Tibial artery (tissue), 4 donors: ENCODE data around the gene RFX1.

Source experiments
- DNase-seq, 2 donors: peaks; one replicate each; pipeline ENCODE4 v3.0.0-alpha.2; 2019
- H3K27ac ChIP-seq, 2 donors: fragments of 200-600 bp; sonication (generic) in 1 of 2; 1 replicate in 1 of 2; 2 replicates in 1 of 2; pipeline ENCODE4 v1.5.1; 2018 to 2019; ENCODE audit warnings: mild to moderate bottlenecking in 1 of 2
- H3K27me3 ChIP-seq, 2 donors: fragments of 200-600 bp; sonication (generic) in 1 of 2; one replicate each; pipeline versions ENCODE4 v1.5.1 to v1.6.0; 2016 to 2019
- H3K36me3 ChIP-seq, 3 donors: fragments of 200-600 bp; sonication (generic) in 2 of 3; one replicate each; pipeline ENCODE4 v1.5.1; 2016 to 2019; ENCODE audit warnings: mild to moderate bottlenecking in 2 of 3
- H3K4me1 ChIP-seq, 4 donors: fragments of 200-600 bp; sonication (generic) in 2 of 4; 1 replicate in 3 of 4; 2 replicates in 1 of 4; pipeline ENCODE4 v1.5.1; 2016 to 2019
- H3K4me3 ChIP-seq, 2 donors: fragments of 200-600 bp; sonication (generic) in 1 of 2; 1 replicate in 1 of 2; 2 replicates in 1 of 2; pipeline ENCODE4 v1.5.1; 2018 to 2019; ENCODE audit warnings: mild to moderate bottlenecking in 2 of 2
- H3K9me3 ChIP-seq, 3 donors: fragments of 200-600 bp; sonication (generic) in 1 of 3; one replicate each; pipeline ENCODE4 v1.5.1; 2016 to 2019
- intact Hi-C: fragments of 100-400 bp; cut with DNase I; formaldehyde crosslinking; loops from one replicate; pipeline ENCODE4 v1.15.0; 2023; ENCODE audit warnings: low total_unique reads
- TF ChIP-seq, protein P1 (sequence below), 2 experiments: fragments of 200-600 bp in 1 of 2; fragments of 450-650 bp in 1 of 2; IDR thresholded peaks; one replicate each; pipeline ENCODE4 v1.5.1; 2017 to 2019; ENCODE audit warnings: antibody characterized with exemption in 2 of 2, mild to moderate bottlenecking in 1 of 2, moderate library complexity in 1 of 2

The RFX1 gene

DNA sequence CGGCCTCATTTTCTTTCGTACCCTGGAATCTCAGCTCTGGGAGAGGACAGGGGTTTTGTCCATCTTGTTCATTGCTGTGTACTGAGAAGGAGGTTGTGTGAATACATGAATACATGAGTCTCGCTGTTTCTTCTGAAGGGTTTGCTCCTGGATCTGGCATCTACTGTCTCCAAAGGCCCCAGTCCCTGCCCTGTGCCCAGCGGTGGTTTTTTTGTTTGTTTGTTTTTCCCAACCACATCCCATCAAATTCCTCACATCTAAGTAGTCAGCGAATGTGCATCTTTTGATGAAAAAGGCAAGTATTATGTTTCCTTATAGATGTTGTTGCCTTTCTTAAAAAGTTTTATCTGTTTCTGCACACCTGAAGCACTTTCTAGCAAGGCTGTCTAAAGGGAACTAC lies 41.3 kb downstream of the RFX1 start:
- Histone ChIP-seq H3K27ac (no peak overlapping the region), H3K36me3 (peaks cover 42 to 100% (median 75%) of the 10 kb centered on the region in 3 donors), H3K4me3 (no peak overlapping the region), H3K4me1 (no peaks in the 10 kb centered on the region), H3K27me3 (no peaks in the 10 kb centered on the region), H3K9me3 (no peaks in the 10 kb centered on the region)
- intact Hi-C loops: no loop called here
- TF ChIP-seq, protein P1, sequence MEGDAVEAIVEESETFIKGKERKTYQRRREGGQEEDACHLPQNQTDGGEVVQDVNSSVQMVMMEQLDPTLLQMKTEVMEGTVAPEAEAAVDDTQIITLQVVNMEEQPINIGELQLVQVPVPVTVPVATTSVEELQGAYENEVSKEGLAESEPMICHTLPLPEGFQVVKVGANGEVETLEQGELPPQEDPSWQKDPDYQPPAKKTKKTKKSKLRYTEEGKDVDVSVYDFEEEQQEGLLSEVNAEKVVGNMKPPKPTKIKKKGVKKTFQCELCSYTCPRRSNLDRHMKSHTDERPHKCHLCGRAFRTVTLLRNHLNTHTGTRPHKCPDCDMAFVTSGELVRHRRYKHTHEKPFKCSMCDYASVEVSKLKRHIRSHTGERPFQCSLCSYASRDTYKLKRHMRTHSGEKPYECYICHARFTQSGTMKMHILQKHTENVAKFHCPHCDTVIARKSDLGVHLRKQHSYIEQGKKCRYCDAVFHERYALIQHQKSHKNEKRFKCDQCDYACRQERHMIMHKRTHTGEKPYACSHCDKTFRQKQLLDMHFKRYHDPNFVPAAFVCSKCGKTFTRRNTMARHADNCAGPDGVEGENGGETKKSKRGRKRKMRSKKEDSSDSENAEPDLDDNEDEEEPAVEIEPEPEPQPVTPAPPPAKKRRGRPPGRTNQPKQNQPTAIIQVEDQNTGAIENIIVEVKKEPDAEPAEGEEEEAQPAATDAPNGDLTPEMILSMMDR (IDR thresholded peaks at IDR 0.05): no peak
- no peak for DNase-seq

DNA sequence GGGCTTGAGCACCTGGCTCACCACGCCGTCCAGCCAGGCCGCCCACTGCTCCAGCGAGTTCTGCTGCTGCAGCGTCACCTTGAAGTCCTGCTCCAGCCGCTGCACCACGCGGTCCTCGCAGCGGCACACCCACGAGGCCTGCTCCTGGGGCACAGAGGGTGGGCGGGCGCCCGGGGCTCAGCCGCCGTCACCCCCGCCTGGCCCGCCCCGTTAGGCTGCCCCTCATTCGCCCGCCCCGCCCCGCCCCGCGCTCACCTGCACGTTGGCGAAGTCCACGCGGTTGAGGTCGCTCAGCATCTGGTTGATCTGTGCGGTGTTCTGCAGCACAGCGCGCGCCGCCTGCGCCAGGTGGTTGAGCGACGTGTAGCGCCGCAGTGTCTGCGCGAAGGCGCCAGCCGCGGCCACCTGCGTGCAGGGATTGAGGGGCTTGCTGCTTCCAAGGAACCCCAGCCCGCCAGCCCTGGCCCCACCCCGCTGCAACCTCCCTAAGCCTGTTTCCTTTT lies 42.5 kb downstream of the RFX1 start:
- TF ChIP-seq, protein P1 (IDR thresholded peaks at IDR 0.05): no peak
- H3K27me3 ChIP-seq: no peaks in the 10 kb centered on the region
- H3K4me1 ChIP-seq: no peaks in the 10 kb centered on the region
- H3K36me3 ChIP-seq: peaks cover 37 to 100% (median 75%) of the 10 kb centered on the region in 3 donors
- no peak overlapping the region for H3K27ac ChIP-seq
- intact Hi-C loops: no loop called here
- DNase-seq: no peak
- no peak overlapping the region for H3K4me3 ChIP-seq
- H3K9me3 ChIP-seq: no peaks in the 10 kb centered on the region

DNA sequence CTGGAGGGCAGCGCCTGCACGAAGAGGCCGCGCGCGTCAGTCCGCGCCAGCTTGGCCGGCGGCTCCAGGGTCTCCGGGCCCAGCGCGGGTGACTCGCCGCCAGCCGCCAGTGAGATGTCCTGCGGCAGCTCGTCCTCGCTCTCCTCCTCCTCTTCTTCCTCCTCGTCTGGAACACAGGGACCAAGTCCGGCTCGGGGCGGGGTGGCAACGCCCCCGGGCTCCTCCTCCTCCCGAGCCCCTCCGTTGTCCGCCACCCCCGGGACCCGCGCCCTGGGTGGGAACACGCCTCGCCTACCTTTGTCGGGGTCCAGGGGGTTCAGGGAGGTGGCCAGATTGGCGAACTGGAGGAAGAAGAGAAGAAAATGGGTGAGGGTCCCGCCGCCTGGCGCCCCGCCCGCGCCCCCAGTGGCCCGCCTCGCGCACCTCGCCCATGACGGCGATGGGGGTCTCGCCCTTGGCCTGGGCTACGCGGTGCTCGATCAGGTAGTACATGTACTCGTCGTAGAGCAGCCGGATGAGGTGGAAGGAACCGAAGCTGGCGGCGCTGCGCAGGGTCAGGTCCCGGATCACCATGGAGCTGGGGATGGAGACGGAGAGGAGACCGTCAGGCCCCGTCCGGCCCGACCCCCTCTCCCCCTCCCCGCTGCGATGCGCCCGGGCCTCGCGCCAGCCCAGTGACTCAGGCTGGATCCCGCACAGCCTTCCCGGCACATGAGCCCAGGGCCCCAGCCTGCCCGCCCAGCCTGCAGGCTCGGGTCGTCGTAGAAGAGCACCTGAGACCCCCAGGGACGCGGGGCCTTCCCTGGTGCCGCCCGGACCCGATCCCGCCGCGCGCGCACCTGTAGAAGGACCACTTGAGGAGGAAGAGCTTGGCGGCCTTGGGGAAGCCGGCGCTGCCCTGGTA lies 43.2 kb downstream of the RFX1 start:
- no peaks in the 10 kb centered on the region for H3K27me3 ChIP-seq
- peaks cover 33 to 100% (median 75%) of the 10 kb centered on the region in 3 donors for H3K36me3 ChIP-seq
- TF ChIP-seq, protein P1 (IDR thresholded peaks at IDR 0.05): no peak
- no peaks in the 10 kb centered on the region for H3K9me3 ChIP-seq
- peak overlapping the region in 1 of 2 donors; percentile 8 for H3K27ac ChIP-seq
- peak overlapping the region; percentile 28 for H3K4me3 ChIP-seq
- DNase-seq: no peak
- intact Hi-C loops: no loop called here
- H3K4me1 ChIP-seq: no peaks in the 10 kb centered on the region

DNA sequence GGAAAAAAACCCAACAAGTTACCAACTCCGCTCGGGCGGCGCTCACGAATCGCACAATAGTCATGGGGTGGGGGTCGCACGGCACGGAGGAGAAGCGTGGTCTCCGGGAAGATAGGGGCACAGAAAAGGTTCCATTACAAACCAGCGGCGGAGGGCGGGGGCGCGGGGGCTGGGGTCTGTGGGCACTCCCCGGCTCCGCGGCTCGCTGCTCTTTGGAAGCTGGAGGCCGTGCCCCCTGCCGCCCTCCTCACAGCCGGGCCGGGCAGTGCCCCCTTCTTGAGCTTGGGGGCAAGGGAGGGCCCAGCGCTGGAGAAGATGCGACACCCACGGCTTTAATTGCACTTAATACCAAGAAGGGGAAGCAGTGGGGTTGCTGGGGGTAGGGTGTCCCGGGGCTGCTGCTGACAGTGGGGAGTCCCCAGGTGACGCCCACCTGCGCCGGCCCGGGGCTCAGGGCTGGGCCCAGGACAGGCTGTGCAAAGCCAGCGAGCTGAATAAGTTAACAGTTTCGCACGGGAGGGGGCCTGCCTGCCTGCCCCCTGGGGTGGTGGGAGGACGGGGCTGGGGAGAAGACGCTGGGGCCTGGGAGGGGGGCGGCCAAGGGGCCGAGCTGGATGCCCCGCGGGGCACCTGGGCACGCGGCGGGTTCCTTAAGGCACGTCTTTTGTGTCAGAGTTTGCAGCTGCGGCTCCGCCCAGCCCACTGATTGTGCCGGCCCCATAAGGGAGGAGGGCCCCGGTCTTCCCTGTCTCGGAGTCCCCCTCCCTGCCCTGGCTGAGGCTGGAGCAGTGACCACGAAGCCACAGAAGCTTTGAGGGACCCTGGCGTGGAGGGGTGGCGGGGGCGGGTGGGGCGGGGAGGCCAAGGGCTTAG lies 44.1 kb downstream of the RFX1 start:
- peak overlapping the region; percentile 28 for H3K4me3 ChIP-seq
- peaks cover 36 to 100% (median 69%) of the 10 kb centered on the region in 3 donors for H3K36me3 ChIP-seq
- TF ChIP-seq, protein P1 (IDR thresholded peaks at IDR 0.05): no peak
- H3K27ac ChIP-seq: peak overlapping the region in 1 of 2 donors; percentile 8
- no peaks in the 10 kb centered on the region for H3K9me3 ChIP-seq
- intact Hi-C loops: no loop called here
- H3K4me1 ChIP-seq: no peaks in the 10 kb centered on the region
- H3K27me3 ChIP-seq: no peaks in the 10 kb centered on the region
- no peak for DNase-seq

DNA sequence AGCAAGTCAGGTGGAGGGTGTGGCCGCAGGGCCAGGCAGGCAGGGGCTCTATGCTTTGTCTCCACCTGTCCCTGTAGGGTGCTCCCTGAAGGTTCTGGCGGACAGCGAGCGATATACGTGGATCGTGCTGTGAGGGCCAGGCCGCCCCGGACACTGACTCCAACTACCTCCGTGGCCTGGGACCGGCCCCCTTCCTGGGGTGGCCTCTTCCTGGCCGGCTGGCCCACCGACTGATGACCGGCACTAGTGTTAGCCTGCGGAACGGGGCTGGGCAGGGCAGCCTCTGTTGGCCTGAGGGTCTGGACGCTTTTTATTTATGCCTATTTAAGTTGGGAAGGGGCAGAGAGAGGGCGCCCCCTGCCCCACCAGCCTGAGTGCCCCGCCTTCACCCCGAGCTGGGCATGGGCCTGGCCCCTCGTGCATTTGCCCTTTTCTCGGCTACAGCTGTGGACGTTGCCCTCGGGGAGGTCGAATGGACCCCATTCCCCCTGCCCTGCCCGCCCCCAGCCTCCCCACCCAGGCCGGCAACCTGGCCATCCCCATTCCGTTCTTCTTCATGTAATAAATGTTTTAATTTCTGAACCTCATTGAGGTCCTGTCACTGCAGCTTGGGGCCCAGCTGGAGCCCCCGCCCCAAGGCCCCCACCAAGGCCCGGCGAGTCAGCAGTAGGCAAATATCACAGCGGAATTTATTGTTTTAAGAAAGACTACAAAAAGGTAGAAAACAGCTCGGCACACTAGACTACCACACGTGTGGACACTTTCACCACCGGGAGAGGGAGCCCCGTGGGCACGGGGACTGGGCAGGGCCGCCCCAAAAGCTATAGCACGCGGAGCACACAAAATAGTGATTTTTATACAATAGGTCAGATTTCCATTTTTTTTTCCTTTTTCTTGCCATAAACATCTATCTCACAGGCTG lies 45.0 kb downstream of the RFX1 start:
- no peaks in the 10 kb centered on the region for H3K27me3 ChIP-seq
- intact Hi-C loops: no loop called here
- DNase-seq: no peak
- no peak overlapping the region for H3K4me3 ChIP-seq
- TF ChIP-seq, protein P1 (IDR thresholded peaks at IDR 0.05): no peak
- peaks cover 34 to 100% (median 71%) of the 10 kb centered on the region in 3 donors for H3K36me3 ChIP-seq
- no peaks in the 10 kb centered on the region for H3K9me3 ChIP-seq
- no peak overlapping the region for H3K27ac ChIP-seq
- no peaks in the 10 kb centered on the region for H3K4me1 ChIP-seq
